Stomach (tissue), 4 donors: ENCODE measurements around the gene TTC21A.

ENCODE experiments used
- POLR2A ChIP-seq, 4 donors: fragments of 450-650 bp; IDR thresholded peaks; one replicate each; pipeline ENCODE4 v1.6.1; 2016; ENCODE audit warnings: antibody characterized with exemption in 4 of 4, control low read depth in 2 of 4, mild to moderate bottlenecking in 1 of 4, moderate library complexity in 1 of 4
- POLR2AphosphoS5 ChIP-seq, 3 donors: sonication (generic); formaldehyde crosslinking; IDR thresholded peaks; one replicate each; pipeline ENCODE4 v1.6.1; 2016; ENCODE audit warnings: antibody characterized with exemption in 3 of 3
- TF ChIP-seq, protein P1 (sequence below), 7 experiments: fragments of 450-650 bp in 4 of 7; fragments of 200-600 bp in 3 of 7; sonication (generic) in 3 of 7; IDR thresholded peaks; one replicate each; pipeline ENCODE4 v1.5.1; 2016 to 2019; ENCODE audit warnings: antibody characterized with exemption in 7 of 7, control low read depth in 2 of 7, mild to moderate bottlenecking in 1 of 7

DNA sequence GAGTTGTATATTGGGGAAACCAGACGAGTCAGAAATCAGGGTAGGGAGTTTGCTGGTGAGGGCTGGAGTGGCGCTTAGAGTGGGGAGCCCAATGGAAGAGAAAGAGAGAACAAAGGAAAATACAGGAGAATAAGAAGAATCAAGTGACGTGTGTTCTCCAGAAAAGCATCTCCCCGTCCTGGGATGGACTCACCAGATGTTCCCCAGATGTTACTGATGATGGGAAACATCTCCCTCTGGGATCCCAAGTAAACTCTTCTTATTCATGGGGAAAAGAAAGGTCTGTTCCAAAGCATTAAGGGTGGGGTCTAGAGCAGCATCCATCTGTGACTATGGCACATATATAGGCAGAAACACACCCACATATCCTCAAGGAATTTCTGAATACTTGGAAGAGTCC lies 48.9 kb downstream of the TTC21A start:
- TF ChIP-seq, protein P1, sequence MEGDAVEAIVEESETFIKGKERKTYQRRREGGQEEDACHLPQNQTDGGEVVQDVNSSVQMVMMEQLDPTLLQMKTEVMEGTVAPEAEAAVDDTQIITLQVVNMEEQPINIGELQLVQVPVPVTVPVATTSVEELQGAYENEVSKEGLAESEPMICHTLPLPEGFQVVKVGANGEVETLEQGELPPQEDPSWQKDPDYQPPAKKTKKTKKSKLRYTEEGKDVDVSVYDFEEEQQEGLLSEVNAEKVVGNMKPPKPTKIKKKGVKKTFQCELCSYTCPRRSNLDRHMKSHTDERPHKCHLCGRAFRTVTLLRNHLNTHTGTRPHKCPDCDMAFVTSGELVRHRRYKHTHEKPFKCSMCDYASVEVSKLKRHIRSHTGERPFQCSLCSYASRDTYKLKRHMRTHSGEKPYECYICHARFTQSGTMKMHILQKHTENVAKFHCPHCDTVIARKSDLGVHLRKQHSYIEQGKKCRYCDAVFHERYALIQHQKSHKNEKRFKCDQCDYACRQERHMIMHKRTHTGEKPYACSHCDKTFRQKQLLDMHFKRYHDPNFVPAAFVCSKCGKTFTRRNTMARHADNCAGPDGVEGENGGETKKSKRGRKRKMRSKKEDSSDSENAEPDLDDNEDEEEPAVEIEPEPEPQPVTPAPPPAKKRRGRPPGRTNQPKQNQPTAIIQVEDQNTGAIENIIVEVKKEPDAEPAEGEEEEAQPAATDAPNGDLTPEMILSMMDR (IDR thresholded peaks at IDR 0.05): no peak
- TF ChIP-seq POLR2A (IDR thresholded peaks at IDR 0.05) (no peak), POLR2AphosphoS5 (IDR thresholded peaks at IDR 0.05) (no peak)
